Activated T-cell treated with anti-CD3 and anti-CD28 coated beads, Interleukin-2, amount 50 U/mL, for 24 hours (primary cell): Measurements from ENCODE around the gene TECTA.

Source experiments
- DNase-seq: peaks from one replicate; pipeline ENCODE4 v3.0.0-alpha.2; 2020
- H3K27ac Mint-ChIP-seq: 2 replicates; pipeline ENCODE4 v1.8.0; 2020; ENCODE audit warnings: mild to moderate bottlenecking, mixed read lengths
- H3K27me3 Mint-ChIP-seq: 2 replicates; pipeline ENCODE4 v1.8.0; 2020; ENCODE audit warnings: mixed read lengths
- H3K36me3 Mint-ChIP-seq: 2 replicates; pipeline ENCODE4 v1.8.0; 2020; ENCODE audit warnings: low read depth, mixed read lengths
- H3K4me1 Mint-ChIP-seq: 2 replicates; pipeline ENCODE4 v1.8.0; 2020; ENCODE audit warnings: low read depth, mixed read lengths
- H3K4me3 Mint-ChIP-seq: 2 replicates; pipeline ENCODE4 v1.8.0; 2020; ENCODE audit warnings: mild to moderate bottlenecking, moderate library complexity, mixed read lengths
- H3K9me3 Mint-ChIP-seq: 2 replicates; pipeline ENCODE4 v1.8.0; 2020; ENCODE audit warnings: mixed read lengths

Gene TECTA

DNA sequence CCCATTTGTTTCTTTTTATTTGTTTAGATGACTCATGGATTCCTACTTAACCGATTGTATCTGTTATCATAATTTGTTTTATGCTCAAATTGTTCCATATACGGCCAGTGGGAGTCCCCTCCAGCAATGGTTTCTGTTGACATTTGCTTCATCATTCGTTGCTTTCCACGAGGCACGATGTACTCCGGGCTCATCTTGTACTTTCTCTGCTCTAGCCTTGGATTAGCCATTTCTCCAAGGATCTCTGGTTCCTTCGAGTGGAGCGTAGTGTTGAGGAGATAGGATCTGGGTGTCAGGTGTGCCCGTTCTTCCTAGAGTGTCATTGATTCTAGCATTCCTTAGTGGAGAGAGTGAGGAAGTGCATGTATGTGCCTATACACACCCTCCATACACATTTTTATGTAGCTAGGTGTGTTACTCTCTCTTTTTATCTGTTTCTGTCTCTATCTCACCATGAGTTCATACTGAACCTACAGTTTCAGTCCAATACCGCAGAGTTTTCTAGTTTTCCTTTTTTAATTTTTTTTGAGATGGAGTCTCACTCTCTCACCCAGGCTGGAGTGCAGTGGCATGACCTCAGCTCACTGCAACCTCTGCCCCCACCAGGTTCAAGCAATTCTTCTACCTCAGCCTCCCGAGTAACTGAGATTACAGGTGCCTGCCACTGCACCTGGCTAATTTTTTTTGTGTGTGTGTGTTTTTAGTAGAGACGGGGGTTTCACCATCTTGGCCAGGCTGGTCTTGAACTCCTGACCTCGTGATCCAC lies 31.4 kb downstream of the TECTA start:
- H3K36me3 Mint-ChIP-seq: no peaks in the 10 kb centered on the region
- no peak overlapping the region for H3K27ac Mint-ChIP-seq
- H3K9me3 Mint-ChIP-seq: no peaks in the 10 kb centered on the region
- H3K27me3 Mint-ChIP-seq: no peaks in the 10 kb centered on the region
- no peak overlapping the region for H3K4me3 Mint-ChIP-seq
- H3K4me1 Mint-ChIP-seq: no peaks in the 10 kb centered on the region
- DNase-seq: no peak

- no peak overlapping the region for H3K27ac Mint-ChIP-seq
- no peaks in the 10 kb centered on the region for H3K4me1 Mint-ChIP-seq
- H3K27me3 Mint-ChIP-seq: no peaks in the 10 kb centered on the region
- no peak for DNase-seq
- no peaks in the 10 kb centered on the region for H3K9me3 Mint-ChIP-seq
- no peaks in the 10 kb centered on the region for H3K36me3 Mint-ChIP-seq
- H3K4me3 Mint-ChIP-seq: no peak overlapping the region
These were observed 33.8 kb downstream of the TECTA start for GRCh38 chr11:121134741-121135312.

DNA sequence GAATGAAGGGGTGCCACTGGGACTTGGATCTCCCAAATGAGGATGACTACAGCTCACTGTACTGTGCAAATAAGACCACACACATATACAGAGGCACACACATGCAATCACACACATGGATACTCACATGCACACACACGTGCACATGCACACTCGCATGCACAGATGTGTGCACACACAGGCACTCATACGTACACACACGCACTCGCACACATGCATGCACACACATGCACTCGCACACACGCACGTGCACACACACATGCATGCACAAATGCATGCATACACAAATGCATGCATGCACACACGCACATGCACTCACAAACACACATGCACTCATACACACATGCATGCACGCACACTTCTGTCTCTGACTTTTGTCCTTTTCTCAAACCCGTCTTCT lies 36.0 kb downstream of the TECTA start:
- Mint-ChIP-seq H3K27me3 (no peaks in the 10 kb centered on the region), H3K27ac (no peak overlapping the region), H3K9me3 (no peaks in the 10 kb centered on the region), H3K4me1 (no peaks in the 10 kb centered on the region), H3K36me3 (no peaks in the 10 kb centered on the region), H3K4me3 (no peak overlapping the region)
- no peak for DNase-seq

DNA sequence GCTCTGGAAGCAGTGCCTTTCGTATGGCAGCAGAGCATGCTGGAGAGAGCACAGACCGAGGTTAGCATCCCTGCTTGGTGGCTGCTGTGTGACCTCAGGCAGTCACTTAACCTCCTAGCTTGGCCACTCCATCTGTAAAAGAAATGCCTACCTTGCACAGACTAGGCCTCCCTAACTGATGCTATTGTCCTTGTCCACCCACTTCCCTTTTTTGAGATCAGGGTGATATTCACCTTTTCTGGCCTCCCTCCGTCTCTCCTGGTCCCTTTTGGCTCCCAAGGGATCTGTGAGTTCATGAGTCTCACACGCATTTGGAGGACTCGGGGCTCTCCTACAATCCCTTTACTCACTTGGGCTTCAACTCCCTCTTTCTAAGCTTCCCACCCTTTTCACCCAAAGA lies 37.2 kb downstream of the TECTA start:
- DNase-seq: no peak
- no peak overlapping the region for H3K27ac Mint-ChIP-seq
- no peaks in the 10 kb centered on the region for H3K27me3 Mint-ChIP-seq
- no peaks in the 10 kb centered on the region for H3K36me3 Mint-ChIP-seq
- H3K4me3 Mint-ChIP-seq: no peak overlapping the region
- H3K4me1 Mint-ChIP-seq: no peaks in the 10 kb centered on the region
- H3K9me3 Mint-ChIP-seq: no peaks in the 10 kb centered on the region

GRCh38 chr11:121140369-121140768 lies 39.3 kb downstream of the TECTA start:
- Mint-ChIP-seq H3K27ac (no peak overlapping the region), H3K27me3 (no peaks in the 10 kb centered on the region), H3K4me3 (no peak overlapping the region), H3K36me3 (no peaks in the 10 kb centered on the region), H3K9me3 (no peaks in the 10 kb centered on the region), H3K4me1 (no peaks in the 10 kb centered on the region)
- no peak for DNase-seq

DNA sequence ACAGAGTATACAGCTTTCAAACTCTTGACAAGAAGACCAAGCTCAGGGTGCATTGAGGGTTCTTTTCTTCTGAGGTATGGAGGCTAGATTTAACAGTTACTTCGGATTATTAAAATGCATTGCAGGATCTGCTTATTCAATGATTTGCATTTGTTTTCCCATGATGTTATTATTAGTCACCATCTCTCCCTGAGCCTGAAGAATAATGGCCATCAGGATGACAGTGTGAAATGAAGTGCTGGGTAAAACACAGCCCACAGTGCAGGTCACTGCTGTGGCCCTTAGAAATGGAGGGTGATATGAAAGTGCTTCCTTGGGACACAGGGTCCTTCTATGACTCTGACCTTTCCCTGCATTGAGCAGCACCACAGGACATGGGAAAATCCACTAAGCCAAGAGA lies 40.0 kb downstream of the TECTA start:
- no peaks in the 10 kb centered on the region for H3K9me3 Mint-ChIP-seq
- H3K4me3 Mint-ChIP-seq: no peak overlapping the region
- no peaks in the 10 kb centered on the region for H3K4me1 Mint-ChIP-seq
- H3K36me3 Mint-ChIP-seq: no peaks in the 10 kb centered on the region
- no peak overlapping the region for H3K27ac Mint-ChIP-seq
- H3K27me3 Mint-ChIP-seq: no peaks in the 10 kb centered on the region
- no peak for DNase-seq

DNA sequence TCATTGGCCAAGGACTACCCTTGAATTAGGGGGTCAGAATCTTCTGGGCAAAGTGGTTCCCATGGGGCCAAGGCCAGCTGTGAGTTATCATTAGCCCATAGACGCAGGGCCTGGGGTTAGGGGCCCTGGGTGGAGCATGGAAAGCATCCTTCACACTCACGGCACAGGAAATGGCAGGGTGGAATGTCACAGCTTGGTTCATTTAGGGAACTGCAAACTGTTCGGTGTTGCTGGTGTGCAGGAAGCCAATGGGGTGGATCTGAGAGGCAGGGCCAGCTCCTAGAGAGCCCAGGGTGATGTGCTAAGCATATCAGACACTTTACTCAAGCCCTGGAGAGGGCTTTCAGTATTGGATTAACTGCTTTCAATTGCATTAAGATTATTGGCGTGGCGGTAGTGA lies 42.9 kb downstream of the TECTA start:
- Mint-ChIP-seq H3K4me3 (no peak overlapping the region), H3K27me3 (no peaks in the 10 kb centered on the region), H3K9me3 (no peaks in the 10 kb centered on the region), H3K4me1 (no peaks in the 10 kb centered on the region), H3K27ac (no peak overlapping the region), H3K36me3 (no peaks in the 10 kb centered on the region)
- no peak for DNase-seq

- H3K27me3 Mint-ChIP-seq: no peaks in the 10 kb centered on the region
- no peaks in the 10 kb centered on the region for H3K9me3 Mint-ChIP-seq
- no peak for DNase-seq
- no peak overlapping the region for H3K27ac Mint-ChIP-seq
- no peaks in the 10 kb centered on the region for H3K4me1 Mint-ChIP-seq
- H3K4me3 Mint-ChIP-seq: no peak overlapping the region
- no peaks in the 10 kb centered on the region for H3K36me3 Mint-ChIP-seq
These were observed 43.7 kb downstream of the TECTA start for GRCh38 chr11:121144723-121145122.

GRCh38 chr11:121145826-121146225 lies 44.8 kb downstream of the TECTA start:
- Mint-ChIP-seq H3K9me3 (no peaks in the 10 kb centered on the region), H3K27ac (no peak overlapping the region), H3K4me3 (no peak overlapping the region), H3K36me3 (no peaks in the 10 kb centered on the region), H3K4me1 (no peaks in the 10 kb centered on the region), H3K27me3 (no peaks in the 10 kb centered on the region)
- no peak for DNase-seq

DNA sequence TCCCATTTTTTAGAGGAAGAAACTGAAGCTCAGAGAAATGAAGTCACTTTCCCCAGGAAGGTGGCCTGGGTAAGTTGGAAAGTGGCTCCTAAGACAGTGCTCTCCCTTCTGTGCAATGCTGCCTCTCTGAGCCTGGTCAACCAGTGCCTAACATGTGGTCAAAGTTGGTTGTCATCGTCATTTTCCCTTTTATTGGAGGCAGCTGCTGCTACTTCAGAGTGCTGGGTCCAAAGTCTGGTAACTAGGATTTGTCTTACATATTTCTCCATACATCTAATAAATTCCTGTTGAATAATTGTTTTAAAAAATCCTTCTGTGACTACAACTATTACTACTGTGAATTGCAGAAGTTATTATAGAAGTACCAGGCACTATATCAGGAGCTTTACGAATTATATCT lies 48.1 kb downstream of the TECTA start:
- Mint-ChIP-seq H3K27me3 (no peaks in the 10 kb centered on the region), H3K4me3 (no peak overlapping the region), H3K4me1 (no peaks in the 10 kb centered on the region), H3K9me3 (no peaks in the 10 kb centered on the region), H3K27ac (no peak overlapping the region), H3K36me3 (no peaks in the 10 kb centered on the region)
- DNase-seq: no peak

GRCh38 chr11:121151207-121151688 lies 50.2 kb downstream of the TECTA start:
- H3K27me3 Mint-ChIP-seq: no peaks in the 10 kb centered on the region
- H3K9me3 Mint-ChIP-seq: no peaks in the 10 kb centered on the region
- no peaks in the 10 kb centered on the region for H3K4me1 Mint-ChIP-seq
- no peak for DNase-seq
- H3K27ac Mint-ChIP-seq: no peak overlapping the region
- no peaks in the 10 kb centered on the region for H3K36me3 Mint-ChIP-seq
- H3K4me3 Mint-ChIP-seq: no peak overlapping the region

DNA sequence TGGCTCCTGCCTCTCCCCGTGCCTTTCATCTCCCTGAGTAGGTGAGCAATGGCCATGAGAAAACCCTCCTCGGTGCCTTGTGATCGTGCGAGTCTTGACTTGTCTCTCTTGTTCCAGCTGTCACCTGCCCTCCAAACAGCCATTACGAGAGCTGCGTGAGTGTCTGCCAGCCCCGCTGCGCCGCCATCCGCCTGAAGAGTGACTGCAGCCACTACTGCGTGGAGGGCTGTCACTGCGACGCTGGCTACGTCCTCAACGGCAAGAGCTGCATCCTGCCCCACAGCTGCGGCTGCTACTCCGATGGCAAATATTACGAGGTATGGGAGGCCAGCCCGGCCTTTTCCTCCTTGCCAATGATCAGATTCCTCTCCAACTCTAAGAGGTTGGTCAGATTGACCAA lies 51.7 kb downstream of the TECTA start:
- no peaks in the 10 kb centered on the region for H3K36me3 Mint-ChIP-seq
- no peaks in the 10 kb centered on the region for H3K9me3 Mint-ChIP-seq
- H3K27me3 Mint-ChIP-seq: peaks cover 2% of the 10 kb centered on the region

DNA sequence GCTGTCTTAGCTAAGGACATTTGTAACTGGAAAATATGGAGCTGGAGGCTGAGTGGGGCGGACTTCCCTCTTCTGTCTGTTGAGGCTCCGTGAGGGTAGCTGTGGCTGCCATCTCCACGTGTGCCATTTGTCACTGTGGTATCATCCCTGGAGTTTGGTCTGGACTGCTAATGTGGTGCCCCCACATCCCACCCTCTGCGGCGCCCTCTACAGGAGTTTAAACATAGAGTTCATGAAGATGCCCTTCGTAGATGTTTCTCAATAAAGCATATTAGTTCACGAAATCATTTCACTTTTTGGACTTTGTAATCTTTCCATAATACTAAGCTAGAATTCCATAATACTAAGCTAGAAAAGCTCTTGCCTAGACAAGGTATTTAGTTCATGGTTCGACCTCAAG lies 52.4 kb downstream of the TECTA start:
- Mint-ChIP-seq H3K27me3 (peaks cover 5% of the 10 kb centered on the region), H3K36me3 (no peaks in the 10 kb centered on the region), H3K4me3 (no peak overlapping the region), H3K27ac (no peak overlapping the region), H3K4me1 (no peaks in the 10 kb centered on the region), H3K9me3 (no peaks in the 10 kb centered on the region)
- DNase-seq: no peak

More for the DNA sequence above, 51.7 kb downstream of the TECTA start:
- Mint-ChIP-seq H3K4me1 (no peaks in the 10 kb centered on the region), H3K4me3 (no peak overlapping the region), H3K27ac (no peak overlapping the region)
- DNase-seq: no peak

- H3K27me3 Mint-ChIP-seq: peaks cover 5% of the 10 kb centered on the region
- no peak overlapping the region for H3K27ac Mint-ChIP-seq
- H3K9me3 Mint-ChIP-seq: no peaks in the 10 kb centered on the region
- no peaks in the 10 kb centered on the region for H3K36me3 Mint-ChIP-seq
- DNase-seq: no peak
- no peak overlapping the region for H3K4me3 Mint-ChIP-seq
- no peaks in the 10 kb centered on the region for H3K4me1 Mint-ChIP-seq
These were observed 53.7 kb downstream of the TECTA start for GRCh38 chr11:121154486-121155314.

GRCh38 chr11:121157756-121158155 lies 56.7 kb downstream of the TECTA start:
- Mint-ChIP-seq H3K4me3 (no peak overlapping the region), H3K4me1 (no peaks in the 10 kb centered on the region), H3K27me3 (peaks cover 5% of the 10 kb centered on the region), H3K27ac (no peak overlapping the region), H3K36me3 (no peaks in the 10 kb centered on the region), H3K9me3 (no peaks in the 10 kb centered on the region)
- no peak for DNase-seq
